ENCODE results near the gene TPST1.
"Not testable (repeated sequence)": the region's sequence is repeated elsewhere in the genome, so short reads cannot be mapped to it uniquely, and the experiment has no call there.

TPST1 gene

DNA sequence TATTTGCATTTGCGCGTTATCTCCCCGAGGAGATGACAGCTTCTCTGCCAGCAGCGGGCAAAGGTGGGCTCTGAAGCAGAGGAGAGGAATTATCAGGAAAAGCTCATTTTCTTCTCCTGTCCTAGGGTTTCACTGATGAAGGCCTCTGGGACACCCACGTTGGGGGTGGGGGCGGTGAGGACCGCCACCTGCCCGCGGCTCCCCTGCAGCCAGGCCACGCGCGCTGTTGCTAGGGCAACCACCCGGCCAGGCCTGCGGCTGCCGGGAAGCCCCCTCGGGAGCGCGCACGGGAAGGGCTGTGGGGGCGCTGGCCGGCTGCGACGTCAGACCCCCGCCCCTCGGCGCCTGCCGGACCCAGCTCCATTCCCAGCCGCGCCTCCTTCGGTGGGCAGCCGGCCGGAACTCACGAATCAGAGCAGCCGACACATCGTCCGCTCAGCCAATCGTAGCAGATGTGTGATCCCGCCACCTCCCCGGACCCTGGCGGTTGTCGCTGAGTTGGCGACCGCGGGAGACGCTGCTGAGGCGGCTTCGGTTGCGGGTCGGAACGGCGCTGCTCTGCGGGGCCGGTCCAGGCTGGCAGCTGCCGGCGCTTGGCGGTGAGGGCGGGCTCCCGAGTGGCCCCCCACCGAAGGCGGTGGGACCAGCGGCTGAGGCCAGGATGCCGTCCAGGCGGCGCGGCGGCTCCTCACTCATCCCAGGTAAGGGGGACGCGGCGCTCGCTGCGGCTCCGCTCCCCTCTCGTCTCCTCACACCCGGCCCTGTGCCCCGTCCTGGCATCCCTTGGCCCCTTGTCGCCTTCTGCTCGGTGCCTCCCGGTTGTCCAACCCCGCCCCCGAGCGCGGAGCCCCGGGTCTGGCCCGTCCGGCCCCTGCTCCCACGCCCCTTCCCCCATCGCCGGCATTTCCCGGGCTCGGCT, at the start of gene TPST1:
Gene TPST1 (plus strand): TSS at position 513 of the 919 bp plus-strand sequence. CDS start 35,092 bp downstream, outside the sequence.
- peak; percentile 51 for DNase-seq (ENCODE audit: low read depth)

DNA sequence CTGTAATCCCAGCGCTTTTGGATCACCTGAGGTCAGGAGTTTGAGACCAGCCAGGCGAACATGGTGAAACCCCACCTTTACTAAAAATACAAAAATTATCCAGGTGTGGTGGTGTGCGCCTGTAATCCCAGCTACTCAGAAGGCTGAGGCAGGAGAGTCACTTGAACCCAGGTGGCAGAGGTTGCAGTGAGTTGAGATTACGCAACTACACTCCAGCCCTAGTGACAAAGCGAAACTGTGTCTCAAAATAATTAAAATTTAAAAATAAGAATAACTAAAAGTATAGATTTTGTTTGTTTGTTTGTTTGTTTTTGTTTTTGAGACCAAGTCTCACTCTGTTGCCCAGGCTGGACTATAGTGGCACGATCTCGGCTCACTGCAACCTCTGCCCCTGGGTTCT, 49.1 kb upstream of the TPST1 start:
- DNase-seq (ENCODE audit: low read depth): not testable (repeated sequence)

DNA sequence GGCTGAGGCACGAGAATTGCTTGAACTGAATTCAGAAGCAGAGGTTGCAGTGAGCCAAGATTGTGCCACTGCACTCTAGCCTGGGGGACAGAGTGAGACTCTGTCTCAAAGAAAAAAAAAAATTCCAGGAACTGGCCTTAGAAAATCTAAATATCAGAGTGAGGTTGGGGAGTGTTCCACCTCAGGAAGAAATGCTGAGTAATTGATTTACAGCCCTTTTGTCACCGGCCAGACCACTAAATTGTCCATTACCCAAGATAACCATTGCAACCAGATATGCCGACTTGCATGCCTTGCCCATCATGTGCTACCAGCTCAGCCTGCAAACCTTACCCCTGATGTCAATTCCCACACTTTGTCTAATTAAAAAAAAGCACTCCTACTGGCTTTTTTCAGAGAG, 48.1 kb upstream of the TPST1 start:
- DNase-seq (ENCODE audit: low read depth): no peak

DNA sequence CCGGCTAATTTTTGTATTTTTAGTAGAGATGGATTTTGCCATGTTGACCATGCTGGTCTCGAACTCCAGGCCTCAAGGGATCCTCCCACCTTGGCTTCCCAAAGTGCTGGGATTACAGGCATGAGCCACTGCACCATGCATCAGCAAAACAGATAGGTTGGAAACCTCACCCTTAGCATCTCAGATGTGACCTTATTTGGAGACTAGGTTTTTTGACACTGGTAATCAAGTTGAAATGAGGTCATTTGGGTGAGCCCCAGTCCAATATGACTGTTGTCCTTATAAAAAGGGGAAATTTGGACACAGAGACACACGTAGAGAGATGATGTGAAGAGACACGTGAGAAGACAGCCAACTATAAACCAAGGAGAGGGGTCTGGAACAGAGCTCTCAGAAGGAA, 42.5 kb upstream of the TPST1 start:
- no peak for DNase-seq (ENCODE audit: low read depth)

DNA sequence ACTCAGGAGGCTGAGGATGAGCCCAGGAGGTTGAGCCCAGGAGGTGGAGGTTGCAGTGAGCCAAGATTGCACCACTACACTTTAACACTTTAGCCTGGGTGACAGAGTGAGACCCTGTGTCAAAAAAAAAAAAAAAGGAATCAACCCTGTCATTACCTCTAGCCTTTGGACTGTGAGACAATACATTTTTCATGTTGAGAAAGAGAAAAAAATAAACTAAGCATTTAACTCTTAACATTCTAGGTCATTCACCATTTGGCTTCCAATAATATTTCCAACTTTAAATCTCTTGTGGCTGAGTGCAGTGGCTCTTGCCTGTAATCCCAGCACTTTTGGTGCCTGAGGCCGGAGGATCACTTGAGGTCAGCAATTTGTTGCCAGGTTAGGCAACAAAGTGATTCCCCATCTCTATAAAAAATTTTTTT, 41.9 kb upstream of the TPST1 start:
- no peak for DNase-seq (ENCODE audit: low read depth)

DNA sequence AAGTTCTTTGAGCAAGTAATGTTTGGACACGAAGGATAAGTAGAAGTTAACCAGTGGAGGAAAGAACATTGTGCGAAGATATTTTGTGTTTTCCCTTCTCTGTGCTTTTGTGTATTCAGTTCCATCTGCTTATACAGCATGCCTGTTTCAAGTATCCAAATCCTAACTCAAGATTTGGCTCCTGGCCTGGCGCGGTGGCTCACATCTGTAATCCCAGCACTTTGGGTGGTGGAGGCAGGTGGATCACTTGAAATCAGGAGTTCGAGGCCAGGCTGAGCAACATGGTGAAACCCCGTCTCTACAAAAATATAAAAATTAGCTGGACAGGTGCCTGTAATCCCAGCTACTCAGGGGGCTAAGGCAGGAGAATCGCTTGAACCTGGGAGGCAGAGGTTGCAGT, 40.8 kb upstream of the TPST1 start:
- no peak for DNase-seq (ENCODE audit: low read depth)

DNA sequence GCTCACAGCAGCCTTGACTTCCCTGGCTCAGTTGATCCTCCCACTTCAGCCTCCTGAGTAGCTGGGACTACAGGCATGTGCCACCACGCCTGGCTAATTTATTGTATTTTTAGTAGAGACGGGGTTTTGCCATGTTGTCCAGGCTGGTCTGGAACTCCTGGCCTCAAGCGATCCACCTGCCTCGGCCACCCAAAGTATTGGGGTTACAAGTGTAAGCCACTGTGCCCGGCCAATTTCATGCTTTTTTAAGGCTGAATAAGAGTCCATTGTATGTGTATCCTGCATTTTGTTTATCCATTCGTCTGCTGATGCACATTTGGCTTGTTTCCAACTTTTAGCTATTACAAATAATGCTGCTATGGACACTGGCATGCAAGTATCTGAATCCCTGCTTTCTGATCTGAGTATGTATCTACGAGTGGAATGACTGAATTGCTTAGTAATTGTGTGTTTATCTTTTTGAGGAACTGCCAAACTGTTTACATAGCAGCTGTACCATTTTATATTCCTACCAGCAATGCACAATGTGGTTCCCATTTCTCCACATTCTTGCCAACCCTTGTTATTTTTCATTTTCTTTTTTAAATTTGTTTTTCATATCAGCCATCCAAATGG, 37.3 kb upstream of the TPST1 start:
- no peak for DNase-seq (ENCODE audit: low read depth)

DNA sequence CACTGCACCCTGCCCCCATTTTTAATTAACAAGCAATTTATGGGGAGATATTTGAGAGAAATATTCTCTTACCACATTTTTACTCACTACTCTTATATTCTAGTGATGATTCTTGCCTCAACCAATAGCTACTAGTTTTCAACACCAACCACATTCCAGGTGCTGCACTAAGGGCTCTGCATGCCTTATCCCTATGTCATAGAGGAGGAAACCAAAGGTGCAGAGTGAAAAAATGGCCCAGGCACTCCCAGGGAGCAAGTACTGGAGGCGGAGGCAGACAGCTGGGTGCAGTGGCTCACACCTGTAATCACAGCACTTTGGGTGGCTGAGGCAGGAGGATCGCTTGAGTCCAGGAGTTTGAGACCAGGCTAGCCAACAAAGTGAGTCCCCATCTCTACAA, 35.5 kb upstream of the TPST1 start:
- no peak for DNase-seq (ENCODE audit: low read depth)

DNA sequence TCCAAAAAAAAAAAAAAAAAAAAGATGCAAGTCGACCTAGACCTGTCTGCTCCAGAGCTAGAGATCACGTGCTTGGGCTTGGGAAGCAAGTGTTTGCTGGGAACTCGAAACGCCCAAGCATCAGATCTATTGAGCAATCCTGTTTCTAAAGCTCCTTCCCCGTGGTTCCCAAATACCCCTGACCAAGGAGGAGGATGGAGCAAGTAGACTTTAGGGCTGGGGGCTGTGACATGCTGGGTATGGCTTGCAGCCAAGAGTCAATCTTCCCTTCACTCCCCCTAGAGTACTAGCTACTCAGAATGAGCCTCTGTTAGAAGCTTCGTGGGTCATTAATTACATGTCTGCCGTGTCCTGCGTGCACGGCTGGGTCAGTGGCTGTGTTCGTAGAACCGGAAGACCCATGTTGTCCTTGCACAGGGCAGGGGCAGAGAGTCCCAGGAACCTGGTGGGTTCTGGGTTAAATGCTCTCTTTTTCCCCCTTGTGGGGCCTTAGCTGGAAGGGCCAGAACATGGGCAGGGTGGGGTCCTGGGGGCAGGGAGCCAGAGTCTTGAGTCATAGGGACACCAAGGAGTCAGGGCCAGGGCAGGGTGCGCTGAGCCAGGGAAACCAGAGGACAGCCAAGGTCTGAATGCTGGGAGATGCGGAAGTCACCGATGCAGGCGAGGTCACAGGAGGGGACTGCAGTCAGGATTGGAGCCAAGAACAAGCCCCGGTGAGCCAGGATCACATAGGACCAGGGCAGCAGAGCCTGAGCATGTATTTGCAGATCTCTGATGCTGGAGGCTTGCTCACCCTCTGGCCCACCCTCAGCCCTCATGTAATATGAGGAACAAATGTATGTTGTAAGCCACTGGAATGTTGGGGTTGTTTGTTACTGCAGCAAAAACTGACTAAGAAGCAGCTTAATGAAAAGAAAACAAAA, 34.6 kb upstream of the TPST1 start:
- DNase-seq (ENCODE audit: low read depth): no peak

DNA sequence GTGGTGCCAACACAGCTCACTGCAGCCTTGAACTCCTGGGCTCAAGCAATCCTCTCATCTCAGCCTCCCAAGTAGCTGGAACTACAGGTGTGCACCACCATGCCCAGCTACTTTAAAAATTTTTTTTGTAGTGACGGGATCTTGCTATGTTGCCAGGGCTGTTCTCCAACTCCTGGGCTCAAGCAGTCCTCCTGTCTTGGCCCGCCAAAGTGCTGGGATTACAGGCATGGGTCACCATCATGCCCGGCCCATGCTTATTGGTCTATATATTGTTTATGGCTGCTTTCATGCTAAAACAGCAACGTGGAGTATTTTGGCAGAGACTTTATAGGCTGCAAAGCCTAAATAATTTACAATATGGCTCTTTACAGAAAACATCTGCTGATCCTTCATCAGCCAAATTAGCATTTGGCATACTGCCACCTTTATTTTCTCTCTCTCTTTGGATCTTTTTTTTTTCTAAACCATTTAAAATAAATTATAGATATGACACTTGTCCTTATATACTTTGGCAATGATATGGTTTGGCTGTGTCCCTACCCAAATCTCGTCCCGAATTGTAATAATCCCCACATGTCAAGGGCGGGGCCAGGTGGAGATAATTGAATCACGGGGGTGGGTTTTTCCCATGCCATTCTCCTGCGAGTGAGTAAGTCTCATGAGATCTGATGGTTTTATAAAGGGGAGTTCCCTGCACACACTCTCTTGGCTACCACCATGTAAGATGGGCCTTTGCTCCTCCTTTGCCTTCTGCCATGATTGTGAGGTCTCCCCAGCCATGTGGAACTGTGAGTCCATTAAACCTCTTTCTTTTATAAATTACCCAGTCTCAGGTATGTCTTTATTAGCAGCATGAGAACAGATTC, 32.4 kb upstream of the TPST1 start:
- DNase-seq (ENCODE audit: low read depth): not testable (repeated sequence)

DNA sequence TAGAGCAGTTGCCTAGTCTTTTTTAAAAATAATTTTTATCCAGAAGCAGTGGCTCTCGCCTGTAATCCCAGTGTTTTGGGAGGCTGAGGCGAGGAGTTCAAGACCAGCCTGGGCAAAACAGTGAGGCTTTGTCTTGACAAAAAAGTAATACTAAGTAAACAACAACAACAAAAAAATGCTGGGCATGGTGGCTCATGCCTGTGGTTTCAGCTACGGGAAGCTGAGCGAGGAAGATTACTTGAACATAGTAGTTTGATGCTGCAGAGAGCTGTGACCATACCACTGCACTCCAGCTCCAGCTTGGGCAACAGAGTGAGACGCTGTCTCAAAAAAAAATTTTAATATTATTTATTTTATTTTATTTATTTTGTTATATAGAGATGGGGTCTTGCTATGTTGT, 31.3 kb upstream of the TPST1 start:
- DNase-seq (ENCODE audit: low read depth): no peak

DNA sequence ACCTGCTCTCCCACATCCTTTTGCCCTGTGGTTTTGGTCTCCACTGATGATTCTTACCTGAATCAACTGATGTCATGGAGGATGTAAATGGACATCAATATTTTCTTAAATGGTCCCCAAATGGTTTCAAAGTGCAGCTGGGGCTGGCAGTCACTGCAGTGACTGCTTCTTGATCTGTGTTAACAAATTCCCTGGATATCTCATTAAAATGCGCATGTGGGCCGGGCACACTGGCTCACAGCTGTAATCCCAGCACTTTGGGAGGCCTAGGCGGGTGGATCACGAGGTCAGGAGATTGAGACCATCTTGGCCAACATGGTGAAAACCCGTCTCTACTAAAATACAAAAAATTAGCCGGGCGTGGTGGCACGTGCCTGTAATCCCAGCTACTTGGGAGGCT, 30.1 kb upstream of the TPST1 start:
- DNase-seq (ENCODE audit: low read depth): not testable (repeated sequence)

DNA sequence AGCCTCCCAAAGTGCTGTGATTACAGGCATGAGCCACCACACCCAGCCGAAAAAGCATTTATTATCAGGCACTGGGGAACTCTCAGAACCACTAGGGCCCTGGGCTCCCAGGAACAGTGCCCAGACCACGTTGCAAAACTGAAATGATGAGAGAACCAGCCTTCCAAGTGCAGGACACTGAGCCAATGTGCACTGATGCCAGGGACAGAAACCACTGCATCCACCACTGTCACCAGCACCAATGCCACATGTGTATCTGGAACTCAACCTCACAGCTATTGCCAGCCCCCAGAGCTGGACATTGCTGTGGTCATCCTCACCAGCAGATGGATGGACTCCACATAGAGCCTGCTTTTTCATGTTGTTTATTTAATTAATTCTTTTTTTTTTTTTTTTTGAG, 28.2 kb upstream of the TPST1 start:
- no peak for DNase-seq (ENCODE audit: low read depth)

DNA sequence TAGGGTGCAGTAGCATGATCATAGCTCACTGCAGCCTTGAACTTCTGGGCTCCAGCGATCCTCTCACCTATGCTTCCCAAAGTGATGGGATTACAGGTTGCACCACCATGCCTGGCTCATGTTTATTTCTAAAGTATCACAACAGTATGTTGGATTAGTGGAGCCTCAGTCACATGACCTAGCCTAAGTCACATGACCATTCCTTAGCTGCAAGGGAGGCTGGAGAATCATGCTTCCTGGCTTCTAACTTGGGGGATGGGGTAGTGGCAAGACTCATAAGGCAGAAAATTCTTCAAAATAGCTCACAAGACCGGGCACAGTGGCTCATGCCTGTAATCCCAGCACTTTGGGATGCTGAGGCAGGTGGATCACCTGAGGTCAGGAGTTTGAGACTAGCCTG, 26.9 kb upstream of the TPST1 start:
- DNase-seq (ENCODE audit: low read depth): no peak

DNA sequence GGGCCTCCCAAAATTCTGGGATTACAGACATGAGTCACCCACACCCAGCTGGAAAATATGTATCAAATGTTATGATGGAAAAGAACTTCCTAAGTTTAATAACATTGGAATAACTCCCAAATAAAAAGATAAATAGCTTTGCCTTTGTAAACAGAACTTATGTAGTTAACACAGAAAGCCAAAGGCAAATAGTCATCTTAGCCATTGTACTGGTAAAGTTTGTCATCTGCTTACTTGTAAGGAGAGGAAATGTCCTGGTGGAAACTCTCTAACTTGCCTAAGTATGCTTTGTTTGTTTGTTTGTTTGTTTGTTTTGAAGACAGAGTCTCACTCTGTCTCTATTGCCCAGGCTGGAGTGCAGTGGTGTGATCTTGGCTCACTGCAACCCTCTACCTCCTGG, 23.8 kb upstream of the TPST1 start:
- DNase-seq (ENCODE audit: low read depth): no peak

DNA sequence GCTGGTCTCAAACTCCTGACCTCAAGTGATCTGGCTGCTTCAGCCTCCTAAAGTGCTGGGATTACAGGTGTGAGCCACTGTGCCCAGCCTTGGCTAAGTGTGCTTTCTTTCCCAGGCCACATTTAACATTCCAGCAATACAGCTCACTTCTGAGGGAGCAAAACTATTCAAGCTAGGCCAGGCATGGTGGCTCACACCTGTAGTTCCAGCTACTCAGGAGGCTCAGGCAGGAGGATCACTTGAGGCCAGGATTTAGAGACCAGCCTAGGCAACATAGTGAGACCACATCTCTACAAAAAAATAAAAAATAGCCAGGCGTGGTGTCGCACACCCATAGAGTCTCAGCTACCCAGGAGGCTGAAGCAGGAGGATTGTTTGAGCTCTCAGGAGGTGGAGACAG, 23.3 kb upstream of the TPST1 start:
- DNase-seq (ENCODE audit: low read depth): no peak

DNA sequence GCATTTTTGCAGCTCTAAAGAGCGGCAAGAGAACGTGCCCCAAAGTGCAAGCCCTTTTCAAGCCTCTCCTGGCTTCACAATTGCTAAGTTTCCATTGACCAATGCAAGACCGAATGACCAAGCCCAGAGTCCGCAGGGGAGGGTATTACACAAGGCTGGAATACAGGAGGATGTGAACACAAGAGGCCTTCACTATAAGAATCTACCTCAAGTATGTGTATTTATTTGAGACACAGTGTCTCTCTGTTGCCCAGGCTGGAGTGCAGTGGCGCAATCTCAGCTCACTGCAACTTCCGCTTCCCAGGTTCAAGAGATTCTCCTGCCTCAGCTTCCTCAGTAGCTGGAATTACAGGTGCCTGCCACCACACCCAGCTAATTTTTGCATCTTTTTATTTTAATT, 22.2 kb upstream of the TPST1 start:
- DNase-seq (ENCODE audit: low read depth): no peak

DNA sequence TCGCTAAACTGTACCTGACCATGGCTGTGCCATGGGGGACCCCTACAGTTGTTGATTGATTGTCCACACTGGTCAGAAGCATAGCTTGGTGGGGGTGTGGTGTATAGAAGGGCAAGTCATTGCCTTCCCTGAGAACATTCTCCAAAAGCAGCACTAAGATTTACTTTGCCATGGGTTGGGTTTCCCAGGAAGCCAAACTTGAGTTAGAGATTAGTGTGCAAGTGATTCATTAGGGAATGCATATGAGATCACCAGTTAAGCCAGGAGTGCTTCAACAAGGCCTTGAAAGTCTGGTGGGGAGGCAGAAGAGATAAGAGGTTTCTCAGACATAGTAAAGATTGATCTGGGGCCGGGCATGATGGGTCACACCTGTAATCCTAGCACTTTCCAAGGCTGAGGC, 21.4 kb upstream of the TPST1 start:
- DNase-seq (ENCODE audit: low read depth): no peak

DNA sequence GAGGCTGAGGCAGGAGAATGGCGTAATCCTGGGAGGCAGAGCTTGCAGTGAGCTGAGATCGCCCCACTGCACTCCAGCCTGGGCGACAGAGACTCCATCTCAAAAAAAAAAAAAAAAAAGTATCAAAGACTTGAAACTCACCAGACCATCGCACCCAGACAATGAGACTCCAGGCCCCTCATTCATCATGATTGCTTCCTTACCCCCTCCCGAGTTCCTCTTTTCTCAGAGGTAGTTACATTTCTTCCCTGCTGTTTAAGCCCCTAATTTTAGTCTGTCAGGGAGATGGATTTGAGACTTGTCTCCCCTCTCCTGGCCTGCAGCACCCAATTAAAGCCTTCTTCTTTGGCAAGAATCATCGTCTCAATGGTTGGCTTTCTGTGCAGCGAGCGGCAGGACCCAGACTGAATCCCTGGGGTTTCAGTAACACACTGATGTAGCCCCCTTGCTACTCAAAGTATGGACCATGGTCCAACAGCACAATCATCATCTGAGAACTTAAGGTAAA, 19.4 kb upstream of the TPST1 start:
- no peak for DNase-seq (ENCODE audit: low read depth)

DNA sequence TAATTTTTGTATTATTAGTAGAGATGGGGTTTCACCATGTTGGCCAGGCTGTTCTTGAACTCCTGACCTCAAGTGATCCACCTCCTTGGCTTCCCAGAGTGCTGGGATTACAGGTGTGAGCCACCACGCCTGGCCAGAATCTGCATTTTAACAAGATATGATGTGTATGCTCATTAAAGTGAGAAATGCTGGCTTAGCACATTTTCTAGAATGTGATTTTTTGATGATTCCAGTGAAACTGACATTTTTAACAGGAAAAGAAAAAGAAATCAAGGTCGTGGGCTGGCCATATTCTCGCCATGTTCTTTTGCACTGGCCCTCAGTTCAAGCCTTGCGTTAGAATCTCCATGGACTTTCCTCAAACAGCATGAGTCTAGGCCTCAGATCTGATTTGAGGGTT, 18.1 kb upstream of the TPST1 start:
- DNase-seq (ENCODE audit: low read depth): no peak

DNA sequence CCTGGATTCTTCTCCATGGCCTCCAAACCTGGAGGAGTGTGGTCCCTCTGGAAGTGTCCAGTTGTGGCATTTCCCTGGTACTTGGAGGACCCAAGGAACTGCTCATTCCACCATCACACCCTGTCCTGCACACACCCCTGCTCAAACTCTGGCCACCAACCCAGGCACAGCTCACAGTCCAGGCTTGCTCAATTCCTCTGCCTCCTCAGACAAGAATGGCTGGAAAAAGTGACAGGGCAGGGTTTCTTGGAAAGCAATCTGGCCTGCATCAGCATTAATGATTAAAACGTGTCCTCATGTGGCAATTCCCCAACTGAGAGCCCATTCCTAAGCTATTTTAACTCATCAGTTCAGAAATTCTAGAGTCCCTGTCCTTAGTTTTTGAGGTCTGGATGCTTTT, 17.2 kb upstream of the TPST1 start:
- no peak for DNase-seq (ENCODE audit: low read depth)

Data from activated T-helper 1 cell treated with Interleukin-2 at 50 U/mL for 16 hours (primary cell).